GM23338 (cell line): ENCODE data around the gene MDM4. TPM values are rescaled to one million over a fixed set of nuclear protein-coding genes. Genes with fewer than 3 reads are reported as not detected.

Experiments used
- ATAC-seq: fragments of 200-7000 bp; cut with Tn5 transposase; 3 replicates; pipeline ENCODE4 v1.9.1; 2020
- DNase-seq: peaks from one replicate; pipeline ENCODE4 v3.0.0-alpha.2; 2015; ENCODE audit warnings: low spot score
- H2AFZ ChIP-seq: fragments of 200-600 bp; sonication (generic); 2 replicates; pipeline ENCODE4 v1.8.0; 2016; ENCODE audit warnings: antibody characterized with exemption, mild to moderate bottlenecking, moderate library complexity
- H3F3A ChIP-seq: fragments of 200-600 bp; sonication (generic); replicated peaks from 2 replicates; pipeline ENCODE4 v1.8.0; 2017; ENCODE audit warnings: antibody characterized with exemption, mixed run types, low read depth
- H3K27ac ChIP-seq: fragments of 200-600 bp; sonication (generic); 2 replicates; pipeline ENCODE4 v1.6.1; 2016; ENCODE audit warnings: low read depth
- H3K27me3 ChIP-seq: fragments of 200-600 bp; sonication (generic); 2 replicates; pipeline ENCODE4 v1.8.0; 2016; ENCODE audit warnings: mild to moderate bottlenecking, mixed run types, moderate library complexity; ENCODE audit not compliant: insufficient read depth
- H3K36me3 ChIP-seq: fragments of 200-600 bp; sonication (generic); 2 replicates; pipeline ENCODE4 v1.8.0; 2016; ENCODE audit warnings: mild to moderate bottlenecking; ENCODE audit not compliant: insufficient read depth
- H3K4me1 ChIP-seq: fragments of 200-600 bp; sonication (generic); 2 replicates; pipeline ENCODE4 v1.8.0; 2016; ENCODE audit warnings: mild to moderate bottlenecking, moderate library complexity; ENCODE audit not compliant: insufficient read depth
- H3K4me2 ChIP-seq: fragments of 200-600 bp; sonication (generic); 2 replicates; pipeline ENCODE4 v1.7.1; 2017; ENCODE audit warnings: mixed run types
- H3K4me3 ChIP-seq: fragments of 200-600 bp; sonication (generic); 2 replicates; pipeline ENCODE4 v1.6.1; 2016; ENCODE audit warnings: mixed run types
- H3K79me2 ChIP-seq: fragments of 200-600 bp; sonication (generic); replicated peaks from 2 replicates; pipeline ENCODE4 v1.8.0; 2017; ENCODE audit warnings: mild to moderate bottlenecking; ENCODE audit not compliant: insufficient read depth
- H3K9me2 ChIP-seq: fragments of 200-600 bp; sonication (generic); 2 replicates; pipeline ENCODE4 v1.8.0; 2017; ENCODE audit not compliant: insufficient read depth
- H4K20me1 ChIP-seq: fragments of 200-600 bp; sonication (generic); replicated peaks from 2 replicates; pipeline ENCODE4 v1.8.0; 2017; ENCODE audit warnings: mild to moderate bottlenecking; ENCODE audit not compliant: insufficient read depth
- H3K27ac Mint-ChIP-seq: 2 replicates; pipeline ENCODE4 v1.8.0; 2020; ENCODE audit warnings: inconsistent platforms, mild to moderate bottlenecking, moderate library complexity, mixed read lengths
- H3K27me3 Mint-ChIP-seq: 3 replicates; pipeline ENCODE4 v1.8.0; 2022; ENCODE audit warnings: low read depth, mild to moderate bottlenecking, moderate library complexity, mixed read lengths, inconsistent platforms; ENCODE audit not compliant: insufficient read depth, poor library complexity
- H3K36me3 Mint-ChIP-seq: 3 replicates; pipeline ENCODE4 v1.8.0; 2021; ENCODE audit warnings: low read depth, mild to moderate bottlenecking, inconsistent platforms, moderate library complexity, mixed read lengths
- H3K4me1 Mint-ChIP-seq: 3 replicates; pipeline ENCODE4 v1.8.0; 2020; ENCODE audit warnings: mild to moderate bottlenecking, inconsistent platforms, mixed read lengths
- H3K4me3 Mint-ChIP-seq: 3 replicates; pipeline ENCODE4 v1.8.0; 2021; ENCODE audit warnings: moderate library complexity, mild to moderate bottlenecking, inconsistent platforms, mixed read lengths
- H3K9me3 Mint-ChIP-seq: 3 replicates; pipeline ENCODE4 v1.8.0; 2020; ENCODE audit warnings: moderate library complexity, mild to moderate bottlenecking, inconsistent platforms, mixed read lengths
- CREB1 ChIP-seq: fragments of 250-450 bp; sonication (Bioruptor Pico); IDR thresholded peaks from 2 replicates; pipeline ENCODE4 v1.5.0; 2020; ENCODE audit warnings: low read depth, mild to moderate bottlenecking, moderate library complexity
- CTCF ChIP-seq, 2 experiments: fragments of 200-600 bp in 1 of 2; sonication (generic) in 1 of 2; conservative IDR thresholded peaks; 2 replicates each; pipeline versions ENCODE4 v1.5.1 to v1.6.1; 2016 to 2017; ENCODE audit warnings: antibody characterized with exemption in 2 of 2, low read depth in 2 of 2, mild to moderate bottlenecking in 2 of 2, moderate library complexity in 1 of 2
- ETS1 ChIP-seq: IDR thresholded peaks from 2 replicates; pipeline ENCODE4 v1.6.1; 2016; ENCODE audit warnings: antibody characterized with exemption
- EZH2 ChIP-seq: fragments of 200-600 bp; sonication (generic); IDR thresholded peaks from one replicate; pipeline ENCODE4 v1.8.0; 2017; ENCODE audit warnings: antibody characterized with exemption, mild to moderate bottlenecking, low read depth; ENCODE audit not compliant: unreplicated experiment
- EZH2phosphoT487 ChIP-seq: fragments of 200-600 bp; sonication (generic); IDR thresholded peaks from one replicate; pipeline ENCODE4 v1.8.1; 2018; ENCODE audit warnings: antibody characterized with exemption; ENCODE audit not compliant: unreplicated experiment
- JUNB ChIP-seq: IDR thresholded peaks from one replicate; pipeline ENCODE4 v1.6.1; 2016; ENCODE audit warnings: antibody characterized with exemption; ENCODE audit not compliant: unreplicated experiment
- NANOG ChIP-seq: IDR thresholded peaks from 2 replicates; pipeline ENCODE4 v1.6.1; 2016; ENCODE audit warnings: antibody characterized with exemption, borderline replicate concordance
- POLR2AphosphoS5 ChIP-seq: IDR thresholded peaks from 2 replicates; pipeline ENCODE4 v1.6.1; 2016; ENCODE audit warnings: antibody characterized with exemption, low read depth
- REST ChIP-seq: IDR thresholded peaks from one replicate; pipeline ENCODE4 v1.6.1; 2018; ENCODE audit warnings: antibody characterized with exemption; ENCODE audit not compliant: unreplicated experiment
- STAT1 ChIP-seq: IDR thresholded peaks from one replicate; pipeline ENCODE4 v1.6.1; 2016; ENCODE audit warnings: antibody characterized with exemption; ENCODE audit not compliant: unreplicated experiment
- ZNF114 ChIP-seq: fragments of 250-450 bp; sonication (Bioruptor Pico); IDR thresholded peaks from 2 replicates; pipeline ENCODE4 v1.5.0; 2020; ENCODE audit warnings: mild to moderate bottlenecking, moderate library complexity
- ZNF331 ChIP-seq: fragments of 250-450 bp; sonication (Bioruptor Pico); IDR thresholded peaks from 2 replicates; pipeline ENCODE4 v1.5.0; 2020; ENCODE audit warnings: low read depth, mild to moderate bottlenecking, moderate library complexity
- ZNF462 ChIP-seq: fragments of 250-450 bp; sonication (Bioruptor Pico); IDR thresholded peaks from 2 replicates; pipeline ENCODE4 v1.5.0; 2020; ENCODE audit warnings: mild to moderate bottlenecking, moderate library complexity
- polyA plus RNA-seq: library from polyadenylated mRNA; unstranded; fragments of >200 nt; fragmentation: Nextera tagmentation; extraction: Ambion mirVana; gene quantifications from 2 replicates; pipeline ENCODE4 v1.2.1, GENCODE V29; 2016
- total RNA-seq: library from RNA; depleted of rRNA; stranded (reverse); fragments of >200 nt; shearing (Covaris generic); gene quantifications from 2 replicates; pipeline ENCODE4 v1.2.3, GENCODE V29; 2014

MDM4 gene
- total and polyA plus RNA-seq, 2 experiments from 2014 or later, result 24.8 to 56.1 TPM

GRCh38 chr1:204591473-204592090 lies 75.4 kb downstream of the MDM4 start:
- H3K36me3 ChIP-seq, result no peaks in the 10 kb centered on the region
- ATAC-seq (no peak), DNase-seq (no peak)
- H3K79me2 ChIP-seq, result no peaks in the 10 kb centered on the region
- H3K27me3 ChIP-seq, result no peaks in the 10 kb centered on the region
- Mint-ChIP-seq H3K27ac (no peak overlapping the region), H3K36me3 (no peaks in the 10 kb centered on the region; the same call in 2 of the 3 replicates), H3K4me3 (no peak overlapping the region), H3K27me3 (peaks cover 4% of the 10 kb centered on the region), H3K9me3 (no peaks in the 10 kb centered on the region; the same call in 2 of the 3 replicates), H3K4me1 (peaks cover 25% of the 10 kb centered on the region)
- H3F3A ChIP-seq, result no peaks in the 10 kb centered on the region
- no peaks in the 10 kb centered on the region for H4K20me1 ChIP-seq
- no peak overlapping the region for H3K4me3 ChIP-seq
- H2AFZ ChIP-seq, result no peak overlapping the region
- no peak overlapping the region for H3K27ac ChIP-seq
- H3K4me1 ChIP-seq, result peaks cover 11% of the 10 kb centered on the region; the same call in 1 of the 2 replicates
- no peak for TF ChIP-seq POLR2AphosphoS5
- TF ChIP-seq ZNF114 (CRISPR knock-in tag), result no peak
- no peak for TF ChIP-seq CREB1
- TF ChIP-seq JUNB, result no peak
- no peak for TF ChIP-seq ZNF331 (CRISPR knock-in tag)
- no peak for TF ChIP-seq EZH2
- no peak for TF ChIP-seq ZNF462
- TF ChIP-seq STAT1, result no peak
- no peak for TF ChIP-seq CTCF (conservative IDR thresholded peaks at IDR 0.05; ENCODE audit: low read depth in 2 of 2)
- no peak for TF ChIP-seq NANOG
- no peak for TF ChIP-seq EZH2phosphoT487
- no peak for TF ChIP-seq ETS1
- no peak for TF ChIP-seq REST
- H3K4me2 ChIP-seq, result no peak overlapping the region
- H3K9me2 ChIP-seq, result peaks cover 4% of the 10 kb centered on the region; the same call in 1 of the 2 replicates
